ENCODE data around the gene MCUB.

- TF ChIP-seq CTCF (IDR thresholded peaks at IDR 0.05; ENCODE audit: low read length) (no peak), EZH2 (optimal IDR thresholded peaks at IDR 0.05; ENCODE audit: low read depth, low read length) (no peak)
Measured at GRCh38 chr4:109684727-109685126, 124.7 kb downstream of the MCUB start.
